Progenitor cell of endocrine pancreas (in vitro differentiated cells): ENCODE results near the gene BSND. TPM values are rescaled to one million over a fixed set of nuclear protein-coding genes. Genes with fewer than 3 reads are reported as not detected.

ENCODE experiments used
- DNase-seq: peaks from one replicate; pipeline ENCODE4 v3.0.0; 2021; ENCODE audit warnings: low spot score; ENCODE audit not compliant: unreplicated experiment
- H3K27ac Mint-ChIP-seq: 2 replicates; pipeline ENCODE4 v1.8.0; 2021; ENCODE audit warnings: mild to moderate bottlenecking, moderate library complexity, mixed read lengths
- H3K27me3 Mint-ChIP-seq: 2 replicates; pipeline ENCODE4 v1.8.0; 2021; ENCODE audit warnings: mixed read lengths
- H3K36me3 Mint-ChIP-seq: 2 replicates; pipeline ENCODE4 v1.8.0; 2022; ENCODE audit warnings: mixed read lengths; ENCODE audit not compliant: insufficient read depth
- H3K4me1 Mint-ChIP-seq: 2 replicates; pipeline ENCODE4 v1.8.0; 2021; ENCODE audit warnings: low read depth, mixed read lengths
- H3K4me3 Mint-ChIP-seq: 2 replicates; pipeline ENCODE4 v1.8.0; 2021; ENCODE audit warnings: low read depth, mild to moderate bottlenecking, moderate library complexity, mixed read lengths
- H3K9me3 Mint-ChIP-seq: 2 replicates; pipeline ENCODE4 v1.8.0; 2021; ENCODE audit warnings: low read depth, mixed read lengths
- total RNA-seq: library from RNA; stranded (reverse); gene quantifications from 2 replicates; pipeline ENCODE4 v1.2.1, GENCODE V29; 2021
- TF ChIP-seq, protein P1 (sequence below): fragments of 200-600 bp; sonication (generic); IDR thresholded peaks from one replicate; pipeline ENCODE4 v1.5.0; 2021; ENCODE audit warnings: antibody characterized with exemption, mild to moderate bottlenecking; ENCODE audit not compliant: unreplicated experiment

BSND gene
- total RNA-seq, 1 donor from 2014 or later, result not detected

DNA sequence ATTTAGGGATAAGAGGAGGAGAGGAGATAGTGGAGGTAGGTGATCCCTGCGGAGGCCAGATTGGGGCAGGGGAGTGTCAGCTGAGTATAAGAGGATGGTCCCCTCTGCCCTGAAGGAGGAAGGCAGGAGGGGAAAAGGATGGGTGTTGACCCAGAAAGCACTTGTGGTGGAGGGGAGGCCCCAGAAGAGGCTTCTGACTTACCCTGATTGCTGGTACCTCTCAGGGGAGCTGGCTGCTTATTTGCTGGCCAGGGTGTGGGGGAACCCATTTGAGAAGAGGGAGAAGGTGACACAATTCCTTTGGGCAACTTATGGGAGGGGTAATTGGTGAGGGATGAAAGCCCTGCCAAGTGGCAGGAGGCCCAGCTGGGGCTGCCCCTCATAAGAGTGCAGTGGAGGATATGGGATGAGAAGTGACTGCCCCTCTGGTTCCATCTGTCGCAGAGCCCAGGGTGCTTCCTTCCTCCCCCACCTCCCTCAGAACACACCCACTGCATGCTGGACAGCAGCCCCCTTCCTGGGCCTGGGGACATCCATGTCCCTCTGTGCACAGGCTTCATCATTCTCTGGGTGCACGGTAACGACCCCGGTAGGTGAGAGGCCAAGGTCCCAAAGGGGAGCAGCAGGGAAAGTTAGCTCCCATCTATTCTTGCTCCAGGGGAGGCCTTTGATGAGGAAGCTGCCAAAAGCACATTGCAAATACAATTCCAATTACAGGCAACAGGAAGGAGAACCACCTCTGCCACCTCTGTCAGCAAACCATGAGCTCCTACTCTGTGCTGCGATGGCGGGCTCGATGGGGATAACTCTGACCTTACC is 39.2 kb downstream of the BSND start:
- Mint-ChIP-seq H3K4me1 (peaks cover 19% of the 10 kb centered on the region), H3K27ac (no peak overlapping the region), H3K9me3 (no peaks in the 10 kb centered on the region), H3K36me3 (peaks cover 5% of the 10 kb centered on the region), H3K27me3 (peaks cover 63% of the 10 kb centered on the region), H3K4me3 (no peak overlapping the region)
- no peak for DNase-seq
- TF ChIP-seq, protein P1, sequence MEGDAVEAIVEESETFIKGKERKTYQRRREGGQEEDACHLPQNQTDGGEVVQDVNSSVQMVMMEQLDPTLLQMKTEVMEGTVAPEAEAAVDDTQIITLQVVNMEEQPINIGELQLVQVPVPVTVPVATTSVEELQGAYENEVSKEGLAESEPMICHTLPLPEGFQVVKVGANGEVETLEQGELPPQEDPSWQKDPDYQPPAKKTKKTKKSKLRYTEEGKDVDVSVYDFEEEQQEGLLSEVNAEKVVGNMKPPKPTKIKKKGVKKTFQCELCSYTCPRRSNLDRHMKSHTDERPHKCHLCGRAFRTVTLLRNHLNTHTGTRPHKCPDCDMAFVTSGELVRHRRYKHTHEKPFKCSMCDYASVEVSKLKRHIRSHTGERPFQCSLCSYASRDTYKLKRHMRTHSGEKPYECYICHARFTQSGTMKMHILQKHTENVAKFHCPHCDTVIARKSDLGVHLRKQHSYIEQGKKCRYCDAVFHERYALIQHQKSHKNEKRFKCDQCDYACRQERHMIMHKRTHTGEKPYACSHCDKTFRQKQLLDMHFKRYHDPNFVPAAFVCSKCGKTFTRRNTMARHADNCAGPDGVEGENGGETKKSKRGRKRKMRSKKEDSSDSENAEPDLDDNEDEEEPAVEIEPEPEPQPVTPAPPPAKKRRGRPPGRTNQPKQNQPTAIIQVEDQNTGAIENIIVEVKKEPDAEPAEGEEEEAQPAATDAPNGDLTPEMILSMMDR, result no peak

DNA sequence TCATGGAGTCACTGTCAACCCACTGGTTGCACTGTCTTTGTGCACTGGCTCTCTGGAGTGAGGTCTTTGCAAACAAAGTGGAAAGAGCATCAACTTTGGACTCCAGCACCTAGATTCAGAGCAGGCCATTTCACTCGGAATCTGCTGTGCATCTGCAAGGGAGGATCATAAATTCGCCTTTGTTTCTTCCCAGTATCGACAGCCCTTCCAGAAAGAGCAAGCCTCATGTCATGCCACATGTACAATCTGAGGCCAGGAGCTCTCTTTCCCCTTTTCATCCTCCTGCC is 39.8 kb downstream of the BSND start:
- Mint-ChIP-seq H3K27ac (no peak overlapping the region), H3K27me3 (peaks cover 60% of the 10 kb centered on the region), H3K4me3 (no peak overlapping the region), H3K4me1 (peaks cover 19% of the 10 kb centered on the region), H3K36me3 (peaks cover 5% of the 10 kb centered on the region), H3K9me3 (no peaks in the 10 kb centered on the region)
- TF ChIP-seq, protein P1, result no peak
- no peak for DNase-seq

DNA sequence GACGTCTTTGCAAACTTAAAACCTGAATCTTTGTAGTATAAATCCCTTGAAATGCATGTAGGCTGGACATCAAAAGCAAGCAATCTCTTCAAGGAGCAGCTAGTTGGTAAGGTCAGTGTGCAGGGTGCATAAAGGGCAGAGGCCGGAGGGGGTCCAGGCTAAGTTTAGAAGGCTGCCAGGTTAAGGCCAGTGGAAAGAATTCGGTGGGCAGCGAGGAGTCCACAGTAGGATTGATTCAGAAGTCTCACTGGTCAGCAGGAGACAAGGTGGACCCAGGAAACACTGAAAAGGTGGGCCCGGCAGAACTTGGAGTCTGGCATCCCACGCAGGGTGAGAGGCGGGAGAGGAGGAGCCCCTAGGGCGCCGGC is 40.2 kb downstream of the BSND start:
- peak overlapping the region; percentile 35 for H3K27ac Mint-ChIP-seq
- H3K36me3 Mint-ChIP-seq, result peaks cover 5% of the 10 kb centered on the region
- TF ChIP-seq, protein P1, result no peak
- no peaks in the 10 kb centered on the region for H3K9me3 Mint-ChIP-seq
- DNase-seq, result no peak
- peaks cover 59% of the 10 kb centered on the region for H3K27me3 Mint-ChIP-seq
- H3K4me3 Mint-ChIP-seq, result peak overlapping the region; percentile 83
- H3K4me1 Mint-ChIP-seq, result peaks cover 19% of the 10 kb centered on the region

DNA sequence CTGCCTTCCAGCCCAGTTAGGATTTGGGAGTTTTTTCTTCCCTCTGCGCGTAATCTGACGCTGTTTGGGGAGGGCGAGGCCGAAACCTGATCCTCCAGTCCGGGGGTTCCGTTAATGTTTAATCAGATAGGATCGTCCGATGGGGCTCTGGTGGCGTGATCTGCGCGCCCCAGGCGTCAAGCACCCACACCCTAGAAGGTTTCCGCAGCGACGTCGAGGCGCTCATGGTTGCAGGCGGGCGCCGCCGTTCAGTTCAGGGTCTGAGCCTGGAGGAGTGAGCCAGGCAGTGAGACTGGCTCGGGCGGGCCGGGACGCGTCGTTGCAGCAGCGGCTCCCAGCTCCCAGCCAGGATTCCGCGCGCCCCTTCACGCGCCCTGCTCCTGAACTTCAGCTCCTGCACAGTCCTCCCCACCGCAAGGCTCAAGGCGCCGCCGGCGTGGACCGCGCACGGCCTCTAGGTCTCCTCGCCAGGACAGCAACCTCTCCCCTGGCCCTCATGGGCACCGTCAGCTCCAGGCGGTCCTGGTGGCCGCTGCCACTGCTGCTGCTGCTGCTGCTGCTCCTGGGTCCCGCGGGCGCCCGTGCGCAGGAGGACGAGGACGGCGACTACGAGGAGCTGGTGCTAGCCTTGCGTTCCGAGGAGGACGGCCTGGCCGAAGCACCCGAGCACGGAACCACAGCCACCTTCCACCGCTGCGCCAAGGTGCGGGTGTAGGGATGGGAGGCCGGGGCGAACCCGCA is 40.8 kb downstream of the BSND start, which contains the start of gene PCSK9:
TSS of gene PCSK9 (plus strand) at position 207 of the 741 bp plus-strand sequence. CDS start at position 497, 290 bp downstream.
- peak within 1 kb of the TSS; percentile 83 for H3K4me3 Mint-ChIP-seq
- TF ChIP-seq, protein P1, result no peak

DNA sequence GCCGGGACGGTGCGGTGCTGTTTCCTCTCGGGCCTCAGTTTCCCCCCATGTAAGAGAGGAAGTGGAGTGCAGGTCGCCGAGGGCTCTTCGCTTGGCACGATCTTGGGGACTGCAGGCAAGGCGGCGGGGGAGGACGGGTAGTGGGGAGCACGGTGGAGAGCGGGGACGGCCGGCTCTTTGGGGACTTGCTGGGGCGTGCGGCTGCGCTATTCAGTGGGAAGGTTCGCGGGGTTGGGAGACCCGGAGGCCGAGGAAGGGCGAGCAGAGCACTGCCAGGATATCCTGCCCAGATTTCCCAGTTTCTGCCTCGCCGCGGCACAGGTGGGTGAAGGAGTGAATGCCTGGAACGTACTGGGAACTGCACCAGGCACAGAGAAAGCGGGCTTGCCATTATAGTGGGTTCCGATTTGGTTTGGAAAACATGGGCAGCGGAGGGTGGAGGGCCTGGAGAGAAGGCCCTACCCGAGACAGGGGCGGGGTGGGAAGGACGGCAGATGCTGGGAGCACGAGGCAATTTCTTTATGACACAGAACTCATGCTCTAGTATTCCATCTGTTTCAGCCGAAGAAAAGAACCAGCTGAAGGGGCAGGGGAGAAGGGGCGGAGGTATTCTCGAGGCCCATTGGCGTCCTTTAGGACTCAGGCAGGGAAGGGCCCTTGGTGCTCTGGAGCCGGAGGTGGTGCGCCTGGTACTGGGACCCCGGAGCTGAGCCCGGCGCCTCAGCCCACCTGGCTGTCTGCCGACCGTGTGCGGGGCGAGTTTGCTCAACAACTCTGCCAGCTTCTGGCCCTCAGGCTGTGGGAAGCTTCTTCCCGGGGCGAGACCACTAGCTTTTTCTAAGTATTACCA is 41.6 kb downstream of the BSND start:
- H3K4me3 Mint-ChIP-seq, result peak overlapping the region; percentile 83
- H3K27ac Mint-ChIP-seq, result peak overlapping the region; percentile 81
- TF ChIP-seq, protein P1, result no peak
- H3K27me3 Mint-ChIP-seq, result peaks cover 54% of the 10 kb centered on the region
- no peak for DNase-seq
- H3K9me3 Mint-ChIP-seq, result no peaks in the 10 kb centered on the region
- peaks cover 18% of the 10 kb centered on the region for H3K4me1 Mint-ChIP-seq
- H3K36me3 Mint-ChIP-seq, result peaks cover 5% of the 10 kb centered on the region

More for the DNA sequence above, 40.8 kb downstream of the BSND start, which contains the start of gene PCSK9:
- H3K27ac Mint-ChIP-seq, result peak within 1 kb of the TSS; percentile 93
- peak; percentile 43 for DNase-seq
- H3K27me3 Mint-ChIP-seq, result peaks cover 58% of the 10 kb centered on the region
- H3K36me3 Mint-ChIP-seq, result peaks cover 5% of the 10 kb centered on the region
- no peaks in the 10 kb centered on the region for H3K9me3 Mint-ChIP-seq
- H3K4me1 Mint-ChIP-seq, result peaks cover 19% of the 10 kb centered on the region
